Heart right ventricle (tissue), 16 donors: ENCODE results near the gene ASPHD1. TPM values are rescaled to one million over a fixed set of nuclear protein-coding genes. Genes with fewer than 3 reads are reported as not detected.
"Not testable (repeated sequence)": the region's sequence is repeated elsewhere in the genome, so short reads cannot be mapped to it uniquely, and the experiment has no call there.

Source experiments
- ATAC-seq, 8 donors: fragments of 200-7000 bp; cut with Tn5 transposase; one replicate each; pipeline ENCODE4 v1.9.1; 2020; ENCODE audit warnings: mild to moderate bottlenecking in 8 of 8, moderate library complexity in 8 of 8, moderate number of reproducible peaks in 1 of 8
- DNase-seq, 2 donors: peaks; one replicate each; pipeline ENCODE4 v3.0.0-alpha.2; 2020
- H3K27ac ChIP-seq, 10 donors: fragments of 200-600 bp; sonication (generic) in 2 of 10; one replicate each; pipeline versions ENCODE4 v1.5.0 to v1.8.0; 2020 to 2022; ENCODE audit warnings: mild to moderate bottlenecking in 3 of 10
- H3K27me3 ChIP-seq, 7 donors: fragments of 200-600 bp; one replicate each; pipeline ENCODE4 v1.8.0; 2021 to 2022; ENCODE audit warnings: mild to moderate bottlenecking in 2 of 7
- H3K36me3 ChIP-seq, 9 donors: fragments of 200-600 bp; sonication (generic) in 1 of 9; one replicate each; pipeline versions ENCODE4 v1.5.0 to v1.8.0; 2020 to 2022; ENCODE audit warnings: mild to moderate bottlenecking in 2 of 9
- H3K4me1 ChIP-seq, 9 donors: fragments of 200-600 bp; sonication (generic) in 1 of 9; one replicate each; pipeline versions ENCODE4 v1.5.0 to v1.8.0; 2020 to 2022; ENCODE audit warnings: mild to moderate bottlenecking in 4 of 9
- H3K4me3 ChIP-seq, 10 donors: fragments of 200-600 bp; sonication (generic) in 2 of 10; one replicate each; pipeline versions ENCODE4 v1.5.0 to v1.8.0; 2020 to 2022; ENCODE audit warnings: mild to moderate bottlenecking in 7 of 10, moderate library complexity in 2 of 10
- H3K9me3 ChIP-seq, 11 donors: fragments of 200-600 bp in 10 of 11; sonication (generic) in 2 of 11; one replicate each; pipeline versions ENCODE4 v1.5.0 to v1.8.0; 2013 to 2022; ENCODE audit warnings: mild to moderate bottlenecking in 2 of 11, control low read depth in 1 of 11, moderate library complexity in 1 of 11
- CTCF ChIP-seq, 9 donors: fragments of 200-600 bp; sonication (generic) in 2 of 9; IDR thresholded peaks; one replicate each; pipeline versions ENCODE4 v1.5.0 to v1.8.0; 2021 to 2022; ENCODE audit warnings: antibody characterized with exemption in 9 of 9, mild to moderate bottlenecking in 5 of 9, moderate library complexity in 1 of 9
- WGBS, 2 donors: extraction: QIAGEN DNeasy Blood & Tissue Kit; methylation state at CpG; one replicate each; pipeline ENCODE4 v1.1.7; 2013; ENCODE audit warnings: inconsistent platforms in 1 of 2; 5-methylcytosine and 5-hydroxymethylcytosine counted together
- intact Hi-C, 10 donors: fragments of 100-400 bp; cut with DNase I; formaldehyde crosslinking; loops; one replicate each; pipeline versions ENCODE4 v1.11.1 to v1.14.2; 2022
- polyA plus RNA-seq, 2 donors: library from polyadenylated mRNA; stranded (reverse); fragments of 200-250 nt; gene quantifications; one replicate each; pipeline ENCODE4 v1.2.3, GENCODE V29; 2013
- total RNA-seq, 10 donors: library from RNA; stranded (reverse); fragmentation: NEBNext Ultra II Directional in 3 of 10; extraction: Animal tissue kit (Norgen Biotek cat#: 25700) in 3 of 10; gene quantifications; one replicate each; pipeline versions ENCODE4 v1.2.1 to v1.2.4, GENCODE V29; 2021 to 2023
- donor health status: Arrhythmogenic right ventricular cardiomyopathy.
- donor health status: ischemic (EF 13 %, LVEDD 7.1; RV severe dilation, severe dysfunction).
- donor health status: healthy with polysubstance abuse.
- donor health status: DM: no; HTN: yes; CAD: no.
- donor health status: DM: no; HTN: no; CAD: no.
- donor health status: ischemic (EF 25% LVEDD 6.9; RV normal size, moderate dysfunction).
- donor health status: ischemic (EF 25% LVEDD 5.7; RV mildly dilated, moderate dysfunction).
- donor health status: healthy.
- donor health status: DM: yes; HTN: yes; CAD: no.
- donor health status: Ischemic cardiomyopathy.
- donor health status: ischemic (EF 35%, LVEDD 5.7; RV mildly dilated, moderate dysfunction).
- donor health status: nonischemic (EF 11% LVEDD 7.7; RV severe dilation, severe dysfunction).
- donor health status: DM: yes; HTN: yes; CAD: no.
- donor health status: PGD.
- donor health status: ischemic (EF 29% LVEDD 5.4; RV normal size, mild dysfunction).
- donor health status: nonischemic (EF 23%, LVEDD 6.1; RV moderate dilation, normal function).

ASPHD1 gene
- total and polyA plus RNA-seq, 12 donors: 0.20 to 1.1 (median 0.65) TPM; not detected in 5

GRCh38 chr16:29926711-29927052, 26.4 kb downstream of the ASPHD1 start:
- Histone ChIP-seq H3K27ac (peak overlapping the region; percentile 18 to 92 (median 88)), H3K27me3 (no peaks in the 10 kb centered on the region), H3K4me3 (peak overlapping the region; percentile 83 to 100 (median 94)), H3K4me1 (peaks cover 2 to 31% (median 23%) of the 10 kb centered on the region in 9 donors), H3K9me3 (no peaks in the 10 kb centered on the region), H3K36me3 (peaks cover 0 to 20% (median 7%) of the 10 kb centered on the region in 9 donors)
- DNase-seq: no peak
- intact Hi-C loops: loop anchor here in 7 of 10 donors (5.0 to 10.0 kb wide), 6 partner anchors 36 to 81 kb away; partner anchors contain the start of genes TAOK2 (in 2 of the 7), TMEM219 (in 2 of the 7), HIRIP3 (in 1 of the 7) and INO80E (in 1 of the 7)
- 1% methylated on average over 12 of the region's 12 CpGs for WGBS, 2 donors
- ATAC-seq: peak in 7 of 8 donors; percentile 28 to 76 (median 53)
- TF ChIP-seq CTCF (IDR thresholded peaks at IDR 0.05): no peak

GRCh38 chr16:29927070-29927905, 27.0 kb downstream of the ASPHD1 start:
- Histone ChIP-seq H3K9me3 (no peaks in the 10 kb centered on the region), H3K4me1 (peaks cover 2 to 31% (median 23%) of the 10 kb centered on the region in 9 donors), H3K27me3 (no peaks in the 10 kb centered on the region), H3K27ac (peak overlapping the region in 9 of 10 donors; percentile 76 to 92 (median 88)), H3K36me3 (peaks cover 0 to 14% (median 4%) of the 10 kb centered on the region in 9 donors), H3K4me3 (peak overlapping the region in 9 of 10 donors; percentile 83 to 100 (median 95))
- ATAC-seq: no peak
- 70 to 71% methylated on average over 12 of the region's 12 CpGs for WGBS, 2 donors
- no peak for TF ChIP-seq CTCF (IDR thresholded peaks at IDR 0.05)
- DNase-seq: no peak
- intact Hi-C loops: loop anchor here in 7 of 10 donors (5.0 to 10.0 kb wide), 6 partner anchors 35 to 80 kb away; partner anchors contain the start of genes TAOK2 (in 2 of the 7), TMEM219 (in 2 of the 7), HIRIP3 (in 1 of the 7) and INO80E (in 1 of the 7)

GRCh38 chr16:29931750-29932149, 31.5 kb downstream of the ASPHD1 start:
- DNase-seq, H3K4me1 ChIP-seq, H3K9me3 ChIP-seq, ATAC-seq, H3K4me3 ChIP-seq, H3K27me3 ChIP-seq, H3K27ac ChIP-seq, H3K36me3 ChIP-seq: not testable (repeated sequence)
- 88 to 95% methylated on average over 2 of the region's 2 CpGs for WGBS, 2 donors
- intact Hi-C loops: loop anchor here in 1 of 10 donors (10.0 kb wide), 1 partner anchor 83 kb away; the partner anchor contains the start of gene DOC2A

GRCh38 chr16:29940656-29941055, 40.4 kb downstream of the ASPHD1 start:
- DNase-seq: no peak
- TF ChIP-seq CTCF (IDR thresholded peaks at IDR 0.05): no peak
- intact Hi-C loops: no loop called here
- no peak overlapping the region for H3K27ac ChIP-seq
- H3K4me3 ChIP-seq: no peak overlapping the region
- H3K4me1 ChIP-seq: peaks cover 0 to 13% (median 0%) of the 10 kb centered on the region in 9 donors
- no peak for ATAC-seq
- peaks cover 0 to 6% (median 0%) of the 10 kb centered on the region in 7 donors for H3K27me3 ChIP-seq
- no peaks in the 10 kb centered on the region for H3K36me3 ChIP-seq
- WGBS, 2 donors: 41 to 53% methylated on average over 4 of the region's 4 CpGs
- peaks cover 0 to 7% (median 0%) of the 10 kb centered on the region in 11 donors for H3K9me3 ChIP-seq
